IMR-90 (cell line): ENCODE data around the gene TBX10. TPM values are rescaled to one million over a fixed set of nuclear protein-coding genes. Genes with fewer than 3 reads are reported as not detected.

ENCODE experiments used
- ATAC-seq: fragments of 200-7000 bp; cut with Tn5 transposase; 2 replicates; pipeline ENCODE4 v1.9.1; 2020; ENCODE audit warnings: low read depth, mild to moderate bottlenecking, moderate library complexity
- BruUV-seq: library from RNA; stranded (reverse); fragments of 400-500 nt; replicated peaks from 2 replicates; lab custom pipeline; 2021; lab: Mats Ljungman, UMichigan
- CTCF ChIA-PET: fragments of 300-600 bp; formaldehyde crosslinking; extraction: SDS; loops from one replicate; lab custom pipeline; 2021; ENCODE audit warnings: antibody characterized with exemption; lab: Yijun Ruan, JAX
- POLR2A ChIA-PET: fragments of 300-600 bp; sonication (Branson Sonifier 250); formaldehyde crosslinking; loops from one replicate; lab custom pipeline; 2022; ENCODE audit warnings: antibody characterized with exemption; ENCODE audit not compliant: unreplicated experiment; lab: Charles Lee
- DNase-seq: peaks from one replicate; pipeline ENCODE4 v3.0.0; 2013
- H2AFZ ChIP-seq: replicated peaks from 2 replicates; pipeline ENCODE3; 2013; ENCODE audit warnings: low read length, mild to moderate bottlenecking; ENCODE audit not compliant: poor library complexity
- H2AK5ac ChIP-seq: 2 replicates; pipeline ENCODE4 v1.6.1; 2013; ENCODE audit warnings: low read depth, low read length, inconsistent platforms
- H2AK9ac ChIP-seq: replicated peaks from 2 replicates; pipeline ENCODE3; 2013; ENCODE audit warnings: mild to moderate bottlenecking, low read depth, low read length, moderate library complexity; ENCODE audit not compliant: poor library complexity
- H2BK120ac ChIP-seq: 2 replicates; pipeline ENCODE4 v1.6.1; 2013; ENCODE audit warnings: low read depth, low read length, inconsistent platforms
- H2BK15ac ChIP-seq: 3 replicates; pipeline ENCODE4 v1.6.1; 2013; ENCODE audit warnings: low read depth, low read length, inconsistent platforms
- H2BK20ac ChIP-seq: 2 replicates; pipeline ENCODE4 v1.6.1; 2013; ENCODE audit warnings: low read depth, mild to moderate bottlenecking, inconsistent platforms, low read length, moderate library complexity
- H2BK5ac ChIP-seq: 2 replicates; pipeline ENCODE4 v1.6.1; 2013; ENCODE audit warnings: mild to moderate bottlenecking, low read depth, low read length, inconsistent platforms; ENCODE audit not compliant: poor library complexity, severe bottlenecking
- H3K14ac ChIP-seq: replicated peaks from 2 replicates; pipeline ENCODE4 v1.6.1; 2013; ENCODE audit warnings: low read depth, low read length, inconsistent platforms
- H3K18ac ChIP-seq: 2 replicates; pipeline ENCODE4 v1.6.1; 2013; ENCODE audit warnings: low read depth, low read length, control low read depth
- H3K23ac ChIP-seq: 2 replicates; pipeline ENCODE4 v1.6.1; 2013; ENCODE audit warnings: low read depth, low read length, inconsistent platforms
- H3K27ac ChIP-seq: 2 replicates; pipeline ENCODE4 v1.5.1; 2013; ENCODE audit warnings: mild to moderate bottlenecking, control low read depth, low read length; ENCODE audit not compliant: insufficient read depth
- H3K27me3 ChIP-seq: 2 replicates; pipeline ENCODE4 v1.6.1; 2013; ENCODE audit warnings: low read length; ENCODE audit not compliant: control insufficient read depth, insufficient read depth
- H3K36me3 ChIP-seq: 2 replicates; pipeline ENCODE4 v1.6.1; 2013; ENCODE audit warnings: low read length, mixed read lengths; ENCODE audit not compliant: control insufficient read depth, insufficient read depth
- H3K4ac ChIP-seq: 2 replicates; pipeline ENCODE4 v1.6.1; 2013; ENCODE audit warnings: low read depth, low read length, inconsistent platforms
- H3K4me1 ChIP-seq: 2 replicates; pipeline ENCODE4 v1.6.1; 2013; ENCODE audit warnings: low read length, mixed read lengths; ENCODE audit not compliant: control insufficient read depth, insufficient read depth
- H3K4me2 ChIP-seq: 2 replicates; pipeline ENCODE4 v1.6.1; 2013; ENCODE audit warnings: low read depth, mild to moderate bottlenecking, control low read depth, low read length, moderate library complexity
- H3K4me3 ChIP-seq: 2 replicates; pipeline ENCODE4 v1.5.1; 2013; ENCODE audit warnings: low read depth, mild to moderate bottlenecking, control low read depth, low read length, moderate library complexity; ENCODE audit not compliant: insufficient read depth
- H3K56ac ChIP-seq: 2 replicates; pipeline ENCODE4 v1.6.1; 2013; ENCODE audit warnings: low read length, inconsistent platforms; ENCODE audit not compliant: insufficient read depth; ENCODE audit errors: extremely low read depth
- H3K79me1 ChIP-seq, 2 experiments: 2 replicates each; pipeline ENCODE4 v1.6.1; 2013; ENCODE audit warnings: low read length in 2 of 2, inconsistent platforms in 1 of 2, low read depth in 1 of 2
- H3K9ac ChIP-seq: 2 replicates; pipeline ENCODE4 v1.6.1; 2013; ENCODE audit warnings: low read depth, low read length, control low read depth
- H3K9me1 ChIP-seq: 2 replicates; pipeline ENCODE4 v1.6.1; 2013; ENCODE audit warnings: low read length, inconsistent platforms; ENCODE audit not compliant: insufficient read depth
- H3K9me3 ChIP-seq: 2 replicates; pipeline ENCODE4 v1.6.1; 2013; ENCODE audit warnings: low read length; ENCODE audit not compliant: control insufficient read depth, insufficient read depth
- H4K20me1 ChIP-seq: 2 replicates; pipeline ENCODE4 v1.6.1; 2013; ENCODE audit warnings: low read length, inconsistent platforms; ENCODE audit not compliant: insufficient read depth
- H4K5ac ChIP-seq: 2 replicates; pipeline ENCODE4 v1.6.1; 2013; ENCODE audit warnings: mild to moderate bottlenecking, low read depth, low read length, control low read depth
- H4K8ac ChIP-seq, 2 experiments: 2 replicates each; pipeline ENCODE4 v1.6.1; 2013; ENCODE audit warnings: low read depth in 2 of 2, low read length in 2 of 2, control low read depth in 1 of 2, inconsistent platforms in 1 of 2
- H4K91ac ChIP-seq: 2 replicates; pipeline ENCODE4 v1.6.1; 2013; ENCODE audit warnings: low read depth, low read length, inconsistent platforms; ENCODE audit not compliant: insufficient read depth
- BHLHE40 ChIP-seq: fragments of 150-350 bp; IDR thresholded peaks from 2 replicates; pipeline ENCODE4 v1.6.1; 2016; ENCODE audit warnings: mild to moderate bottlenecking, low read depth, low read length
- CHD1 ChIP-seq: IDR thresholded peaks from 2 replicates; pipeline ENCODE4 v1.6.1; 2012; ENCODE audit warnings: low read depth, low read length, improper control_type of control experiment
- MAFK ChIP-seq: IDR thresholded peaks from 2 replicates; pipeline ENCODE4 v1.6.1; 2012; ENCODE audit warnings: low read depth, low read length, improper control_type of control experiment
- MXI1 ChIP-seq: IDR thresholded peaks from 2 replicates; pipeline ENCODE4 v1.6.1; 2012; ENCODE audit warnings: low read depth, mild to moderate bottlenecking, low read length, moderate library complexity, borderline replicate concordance
- RAD21 ChIP-seq: IDR thresholded peaks from 2 replicates; pipeline ENCODE4 v1.6.1; 2012; ENCODE audit warnings: low read length, improper control_type of control experiment
- RCOR1 ChIP-seq: IDR thresholded peaks from 2 replicates; pipeline ENCODE4 v1.6.1; 2012; ENCODE audit warnings: mild to moderate bottlenecking, low read length, improper control_type of control experiment; ENCODE audit not compliant: insufficient replicate concordance
- RFX5 ChIP-seq: IDR thresholded peaks from 2 replicates; pipeline ENCODE4 v1.8.0; 2012; ENCODE audit warnings: low read depth, mild to moderate bottlenecking, low read length, moderate library complexity
- WGBS, 2 experiments: methylation state at CpG; one replicate each; pipeline versions ENCODE4 v1.1.5 to v1.1.7; 2013; ENCODE audit warnings: missing lambda C conversion rate in 2 of 2; ENCODE audit not compliant: insufficient read length in 1 of 2; ENCODE audit errors: extremely low coverage in 2 of 2; 5-methylcytosine and 5-hydroxymethylcytosine counted together
- dilution Hi-C: fragments of 300-500 bp; cut with HindIII; formaldehyde crosslinking; loops from one replicate; pipeline ENCODE4 v1.14.3; 2018; ENCODE audit warnings: low sequenced_read_pairs; ENCODE audit not compliant: unreplicated experiment
- in situ Hi-C: fragments of 300-500 bp; cut with MboI; formaldehyde crosslinking; loops from 3 replicates; pipeline ENCODE4 v1.14.3; 2019; ENCODE audit warnings: low sequenced_read_pairs, inconsistent platforms, mixed read lengths
- intact Hi-C: fragments of 100-400 bp; cut with micrococcal nuclease; formaldehyde crosslinking; loops from 2 replicates; pipeline ENCODE4 v1.10.0; 2022
- polyA plus RNA-seq, 3 experiments: library from polyadenylated mRNA; depleted of rRNA; stranded (reverse); fragments of >200 nt; gene quantifications; 2 replicates each; pipeline ENCODE4 v1.2.3, GENCODE V29; 2012; ENCODE audit warnings: low replicate concordance in 1 of 3
- total RNA-seq: library from RNA; depleted of rRNA; stranded (reverse); fragments of >200 nt; gene quantifications from 2 replicates; pipeline ENCODE4 v1.2.3, GENCODE V29; 2012
- TF ChIP-seq, protein P1 (sequence below): conservative IDR thresholded peaks from 2 replicates; pipeline ENCODE4 v1.5.1; 2012; ENCODE audit warnings: mild to moderate bottlenecking, low read depth, low read length, improper control_type of control experiment
- TF ChIP-seq, protein P2 (sequence below): fragments of 150-350 bp; IDR thresholded peaks from 2 replicates; pipeline ENCODE4 v1.6.1; 2016; ENCODE audit warnings: low read depth, mild to moderate bottlenecking, low read length, moderate library complexity, borderline replicate concordance

TBX10 gene
- total and polyA plus RNA-seq, 2 of the 4 experiments (the other 2 are of a cell fraction) = not detected

DNA sequence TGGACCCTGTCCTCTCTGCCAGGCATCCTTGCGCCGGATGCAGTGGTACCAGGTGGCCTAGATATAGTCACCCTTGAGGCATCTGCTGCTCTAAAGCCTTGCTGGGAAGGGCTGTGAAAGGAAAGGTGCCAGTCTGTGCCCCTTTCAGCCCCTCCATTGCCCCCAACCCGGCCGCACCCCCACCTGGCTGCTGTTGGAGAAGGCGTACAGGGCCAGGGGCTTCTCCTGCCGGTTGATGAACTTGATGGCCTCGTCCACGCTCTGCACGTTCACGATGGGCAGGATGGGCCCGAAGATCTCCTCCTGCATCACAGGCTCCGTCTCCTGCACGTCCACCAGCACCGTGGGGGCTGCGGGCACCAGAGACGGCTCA, 24.6 kb upstream of the TBX10 start:
- no peak for DNase-seq
- in situ Hi-C loops = no loop called here

More for the DNA sequence above, 24.6 kb upstream of the TBX10 start:
- no peaks in the 10 kb centered on the region for H3K79me1 ChIP-seq
- H2BK20ac ChIP-seq = no peak overlapping the region
- ATAC-seq = no peak
- no peak overlapping the region for H3K56ac ChIP-seq
- BruUV-seq = no TSS peak
- dilution Hi-C loops (no loop called here), intact Hi-C loops (no loop called here)
- H2BK120ac ChIP-seq = no peak overlapping the region
- no peak overlapping the region for H3K4ac ChIP-seq
- H3K4me2 ChIP-seq = no peak overlapping the region
- H3K9me3 ChIP-seq = no peaks in the 10 kb centered on the region
- no peak for TF ChIP-seq RAD21
- no peak for TF ChIP-seq BHLHE40
- TF ChIP-seq, protein P1, sequence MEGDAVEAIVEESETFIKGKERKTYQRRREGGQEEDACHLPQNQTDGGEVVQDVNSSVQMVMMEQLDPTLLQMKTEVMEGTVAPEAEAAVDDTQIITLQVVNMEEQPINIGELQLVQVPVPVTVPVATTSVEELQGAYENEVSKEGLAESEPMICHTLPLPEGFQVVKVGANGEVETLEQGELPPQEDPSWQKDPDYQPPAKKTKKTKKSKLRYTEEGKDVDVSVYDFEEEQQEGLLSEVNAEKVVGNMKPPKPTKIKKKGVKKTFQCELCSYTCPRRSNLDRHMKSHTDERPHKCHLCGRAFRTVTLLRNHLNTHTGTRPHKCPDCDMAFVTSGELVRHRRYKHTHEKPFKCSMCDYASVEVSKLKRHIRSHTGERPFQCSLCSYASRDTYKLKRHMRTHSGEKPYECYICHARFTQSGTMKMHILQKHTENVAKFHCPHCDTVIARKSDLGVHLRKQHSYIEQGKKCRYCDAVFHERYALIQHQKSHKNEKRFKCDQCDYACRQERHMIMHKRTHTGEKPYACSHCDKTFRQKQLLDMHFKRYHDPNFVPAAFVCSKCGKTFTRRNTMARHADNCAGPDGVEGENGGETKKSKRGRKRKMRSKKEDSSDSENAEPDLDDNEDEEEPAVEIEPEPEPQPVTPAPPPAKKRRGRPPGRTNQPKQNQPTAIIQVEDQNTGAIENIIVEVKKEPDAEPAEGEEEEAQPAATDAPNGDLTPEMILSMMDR = no peak
- TF ChIP-seq, protein P2, sequence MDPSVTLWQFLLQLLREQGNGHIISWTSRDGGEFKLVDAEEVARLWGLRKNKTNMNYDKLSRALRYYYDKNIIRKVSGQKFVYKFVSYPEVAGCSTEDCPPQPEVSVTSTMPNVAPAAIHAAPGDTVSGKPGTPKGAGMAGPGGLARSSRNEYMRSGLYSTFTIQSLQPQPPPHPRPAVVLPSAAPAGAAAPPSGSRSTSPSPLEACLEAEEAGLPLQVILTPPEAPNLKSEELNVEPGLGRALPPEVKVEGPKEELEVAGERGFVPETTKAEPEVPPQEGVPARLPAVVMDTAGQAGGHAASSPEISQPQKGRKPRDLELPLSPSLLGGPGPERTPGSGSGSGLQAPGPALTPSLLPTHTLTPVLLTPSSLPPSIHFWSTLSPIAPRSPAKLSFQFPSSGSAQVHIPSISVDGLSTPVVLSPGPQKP = no peak
- TF ChIP-seq CHD1 = no peak
- no peak for TF ChIP-seq MAFK
- TF ChIP-seq RCOR1 = no peak
- TF ChIP-seq RFX5 = no peak
- no peak for TF ChIP-seq MXI1
- H2BK15ac ChIP-seq = no peak overlapping the region
- POLR2A ChIA-PET = interaction anchor here (0.6 kb wide), 1 partner anchor 35 kb away, joined by 6 read pairs; the partner anchor contains the start of gene NUDT8
- no peak overlapping the region for H2AK5ac ChIP-seq
- no peak overlapping the region for H3K27ac ChIP-seq
- no peak overlapping the region for H3K23ac ChIP-seq
- H3K9ac ChIP-seq = no peak overlapping the region
- H2BK5ac ChIP-seq = no peak overlapping the region
- peaks cover 14% of the 10 kb centered on the region for H3K27me3 ChIP-seq
- no peak overlapping the region for H3K4me3 ChIP-seq
- H4K20me1 ChIP-seq = no peaks in the 10 kb centered on the region
- H4K8ac ChIP-seq = no peak overlapping the region
- H3K14ac ChIP-seq = no peak overlapping the region
- 87% methylated on average over 6 of the region's 16 CpGs; no CpG with 5 or more reads in 1 of the 2 experiments for WGBS, 2 experiments
- H4K91ac ChIP-seq = no peak overlapping the region
- H3K18ac ChIP-seq = no peak overlapping the region
- no peak overlapping the region for H2AK9ac ChIP-seq
- H3K9me1 ChIP-seq = no peaks in the 10 kb centered on the region
- CTCF ChIA-PET = no interaction called here
- H3K4me1 ChIP-seq = no peaks in the 10 kb centered on the region
- H3K36me3 ChIP-seq = no peaks in the 10 kb centered on the region
- H2AFZ ChIP-seq = no peak overlapping the region
- no peak overlapping the region for H4K5ac ChIP-seq
